DMS114 treated with DMSO at 0.1 percent for 48 hours (cell line): ENCODE data around the gene HOXB9.
A peak's percentile ranks its signal among the peaks of the same experiment; 100 is the strongest.

Experiments used
- DNase-seq: peaks from one replicate; lab custom pipeline; 2025; ENCODE audit not compliant: unreplicated experiment; lab: John Stamatoyannopoulos, UW

HOXB9 gene

GRCh38 chr17:48597778-48598631 is 28.2 kb downstream of the HOXB9 start:
- DNase-seq, result peak; percentile 54

- no peak for DNase-seq
Observed at GRCh38 chr17:48597528-48597777, 28.7 kb downstream of the HOXB9 start.

GRCh38 chr17:48596735-48597527 is 29.2 kb downstream of the HOXB9 start:
- DNase-seq, result no peak

DNA sequence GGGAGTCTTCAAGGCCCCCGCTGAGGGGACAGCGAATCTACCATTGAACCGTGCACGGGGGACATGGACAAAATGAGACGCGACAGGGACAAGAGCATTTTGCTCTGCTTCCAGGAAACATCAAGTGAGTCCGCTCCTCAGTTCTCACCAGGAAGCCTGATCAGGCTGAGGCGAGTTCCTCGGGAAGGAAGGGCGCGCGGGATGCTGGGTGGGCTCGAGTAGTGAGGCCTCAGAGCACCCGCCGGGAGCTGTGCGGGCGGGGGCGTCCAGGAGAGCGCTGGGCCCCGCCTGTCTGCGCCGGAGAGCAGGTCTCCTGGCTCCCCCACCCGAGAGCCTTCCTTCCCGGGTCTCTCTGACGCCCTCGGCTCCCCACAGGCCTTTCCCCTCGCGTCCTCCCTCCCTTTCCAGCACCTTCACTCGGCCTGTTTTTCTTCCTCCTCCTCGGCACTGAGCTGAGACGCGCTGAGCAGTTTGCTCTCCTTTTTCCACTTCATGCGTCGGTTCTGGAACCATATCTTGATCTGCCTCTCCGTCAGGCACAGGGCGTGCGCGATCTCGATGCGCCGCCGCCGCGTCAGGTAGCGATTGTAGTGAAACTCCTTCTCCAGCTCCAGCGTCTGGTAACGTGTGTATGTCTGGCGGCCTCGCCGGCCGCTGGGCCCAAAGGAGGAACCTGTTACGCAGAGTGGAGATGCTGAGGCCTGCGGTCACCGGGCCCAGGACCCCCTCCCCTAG is 30.0 kb downstream of the HOXB9 start:
- DNase-seq, result no peak

DNA sequence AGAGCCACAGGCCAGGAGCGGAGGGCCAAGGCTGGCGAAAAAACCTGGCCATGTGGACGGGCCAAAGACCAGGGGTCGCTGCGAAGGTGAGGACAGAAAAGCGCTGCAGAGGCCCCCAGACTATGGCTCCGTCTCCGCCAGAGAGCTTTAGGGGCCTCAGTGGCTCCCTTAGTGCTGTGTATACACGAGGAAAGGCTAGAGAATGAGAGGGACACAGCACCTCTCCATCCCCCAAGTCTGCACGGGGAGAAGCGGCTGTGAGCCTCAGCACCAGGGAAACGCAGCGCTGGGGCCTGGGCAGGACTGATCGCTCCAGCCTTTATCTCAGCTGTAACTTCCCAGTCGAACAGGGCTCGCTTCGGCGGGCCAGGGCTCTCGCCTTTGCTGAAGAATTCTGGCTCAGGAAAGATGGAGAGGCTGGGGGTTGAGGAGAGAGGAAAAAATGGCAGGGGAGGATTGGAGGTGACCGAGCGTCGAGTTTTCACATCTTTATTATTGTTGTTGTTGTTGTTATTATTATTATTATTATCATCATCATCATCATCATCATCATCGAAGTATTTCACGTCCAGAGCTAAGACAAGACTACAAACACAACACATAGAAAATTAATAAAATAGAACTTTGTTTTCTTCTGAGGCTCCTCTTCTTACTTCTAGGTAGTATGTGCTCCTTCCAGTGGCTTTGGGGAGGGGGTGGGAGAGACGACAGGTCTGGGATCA is 30.7 kb downstream of the HOXB9 start:
- no peak for DNase-seq

- DNase-seq, result no peak
Observed at GRCh38 chr17:48594538-48595277, 31.4 kb downstream of the HOXB9 start.

DNA sequence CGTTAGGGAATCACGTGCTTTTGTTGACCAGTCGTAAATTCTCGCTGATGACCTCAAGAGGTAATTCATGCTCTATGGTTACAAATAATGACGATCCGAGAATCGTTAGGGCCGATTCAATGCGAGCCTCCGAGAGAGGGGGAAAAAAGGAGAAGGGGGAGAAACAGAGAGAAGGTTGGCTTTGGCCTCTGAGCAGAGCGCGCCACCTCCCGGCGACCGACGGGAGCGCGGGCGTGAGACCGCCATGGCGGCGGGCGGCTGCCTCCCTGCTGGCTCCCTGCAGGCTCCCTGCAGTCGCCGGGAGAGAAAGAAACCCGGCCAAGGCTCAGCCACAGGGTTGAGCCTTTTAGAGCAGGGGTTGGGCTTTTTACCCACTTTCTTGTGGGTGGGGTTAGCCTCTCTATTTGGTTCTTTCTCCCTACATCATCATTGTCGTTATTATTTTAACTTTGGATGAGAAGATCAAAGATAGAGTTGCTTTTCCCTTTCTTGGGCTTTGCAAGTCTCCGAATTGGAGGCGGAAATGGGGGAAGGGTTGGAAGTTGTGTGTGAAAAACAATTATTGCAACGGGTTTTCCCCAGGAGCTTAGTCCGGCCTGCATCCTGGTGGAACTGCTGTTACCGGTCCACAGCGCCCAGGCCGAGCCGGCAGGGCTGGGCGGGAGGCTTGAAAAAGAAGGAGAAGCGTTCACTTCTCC is 32.2 kb downstream of the HOXB9 start:
- peak; percentile 63 for DNase-seq

DNA sequence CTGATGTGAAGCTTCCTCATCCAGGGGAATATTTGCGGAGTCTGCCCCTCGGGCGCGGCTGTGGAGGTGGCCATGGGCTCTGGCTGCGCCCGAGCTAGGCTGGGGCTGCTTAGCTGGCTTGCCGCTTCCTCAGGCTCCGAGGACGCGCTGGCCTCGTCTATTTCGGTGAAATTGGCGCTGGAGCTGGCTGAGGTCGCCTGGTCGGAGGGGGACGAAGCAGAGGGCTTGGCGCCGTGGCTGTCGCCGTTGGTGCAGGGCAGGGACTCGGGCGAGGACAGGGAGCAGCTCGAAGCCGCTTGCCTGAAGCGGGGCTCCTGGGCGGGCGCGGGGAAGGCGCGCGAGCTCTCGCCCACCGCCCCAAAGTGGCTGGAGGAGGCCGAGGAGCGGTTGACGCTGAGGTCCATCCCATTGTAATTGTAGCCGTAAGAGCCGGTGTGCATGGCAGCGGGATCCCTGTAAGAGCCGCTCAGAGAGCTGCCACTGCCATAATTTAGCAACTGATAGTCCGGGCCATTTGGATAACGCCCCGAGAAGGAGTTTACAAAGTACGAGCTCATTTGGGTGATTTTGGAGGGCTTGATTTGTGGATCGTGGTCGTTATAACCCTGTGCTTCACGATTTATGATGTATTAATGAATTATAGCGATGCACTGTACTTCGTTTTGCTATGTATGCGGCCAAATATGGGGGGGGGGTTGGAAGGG is 32.9 kb downstream of the HOXB9 start, which contains the start of gene HOXB5:
TSS of gene HOXB5 (minus strand) at position 654 of the 704 bp plus-strand sequence. CDS start at position 557, 97 bp downstream.
- DNase-seq, result peak; percentile 45

DNA sequence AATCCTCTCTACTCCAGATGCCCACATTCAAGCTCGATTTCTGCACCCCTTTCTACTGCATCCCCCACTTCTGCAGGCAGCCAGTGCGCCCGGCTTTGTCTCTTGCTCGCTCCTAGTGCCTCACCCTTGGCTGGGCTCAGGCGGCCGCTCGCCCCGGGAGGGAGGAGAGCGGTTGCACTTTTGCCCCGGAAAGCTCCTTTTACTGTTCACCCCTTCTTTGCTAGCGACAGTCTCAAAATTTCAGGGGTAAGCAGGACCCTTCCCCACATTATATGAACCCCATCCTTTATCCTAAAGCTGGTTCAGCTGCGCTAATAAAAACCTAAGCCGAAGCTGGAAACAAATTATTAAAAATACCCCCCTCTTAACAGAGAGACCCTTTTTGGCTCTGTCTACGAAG is 33.6 kb downstream of the HOXB9 start:
- no peak for DNase-seq

GRCh38 chr17:48592057-48592514 is 34.1 kb downstream of the HOXB9 start:
- DNase-seq, result no peak

GRCh38 chr17:48591255-48592056 is 34.7 kb downstream of the HOXB9 start:
- DNase-seq, result no peak

- DNase-seq, result no peak
Observed at GRCh38 chr17:48590607-48591161, 35.5 kb downstream of the HOXB9 start.

- DNase-seq, result no peak
Observed at GRCh38 chr17:48589831-48590606, 36.1 kb downstream of the HOXB9 start, which contains the start of gene HOXB3. HOXB3 (minus strand) TSS chr17:48590241; CDS start chr17:48552474, 37,767 bp downstream.

DNA sequence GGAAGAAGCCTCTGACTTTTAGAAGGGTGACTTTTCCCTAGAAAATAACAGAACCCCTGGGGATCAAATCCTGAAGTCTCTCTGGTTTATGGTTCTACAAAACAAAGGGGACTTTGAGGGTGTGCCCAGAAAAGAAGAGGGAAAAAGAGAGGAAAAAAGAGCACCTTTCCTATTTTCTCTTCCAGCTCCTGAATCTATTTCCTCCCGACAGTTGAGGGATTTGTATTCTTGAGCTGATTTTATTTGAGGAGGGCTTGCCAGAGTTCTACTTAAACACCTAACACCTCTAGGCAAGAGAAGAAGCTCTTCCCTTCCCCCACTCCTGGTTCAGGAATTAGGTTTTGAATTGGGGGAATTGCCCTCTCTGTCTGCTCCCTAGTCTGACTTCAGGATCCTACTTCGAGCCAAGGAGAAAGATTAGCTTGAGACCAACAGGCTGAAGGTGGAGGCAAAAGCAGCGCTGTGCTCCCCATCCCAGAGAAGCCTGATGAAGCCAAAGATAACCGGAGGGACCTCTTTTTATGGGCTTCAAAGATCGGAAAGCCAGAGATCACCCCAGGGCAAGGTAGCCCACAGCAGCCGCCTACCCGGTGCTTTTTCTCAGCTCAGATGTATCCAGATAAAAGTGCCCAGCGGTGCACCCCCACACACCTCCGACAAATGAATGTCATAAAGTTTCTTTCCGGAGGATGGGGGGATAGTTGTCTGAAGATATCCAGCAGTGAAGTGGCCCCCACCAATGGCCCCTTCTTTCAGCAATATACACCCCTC is 36.9 kb downstream of the HOXB9 start:
- no peak for DNase-seq

DNA sequence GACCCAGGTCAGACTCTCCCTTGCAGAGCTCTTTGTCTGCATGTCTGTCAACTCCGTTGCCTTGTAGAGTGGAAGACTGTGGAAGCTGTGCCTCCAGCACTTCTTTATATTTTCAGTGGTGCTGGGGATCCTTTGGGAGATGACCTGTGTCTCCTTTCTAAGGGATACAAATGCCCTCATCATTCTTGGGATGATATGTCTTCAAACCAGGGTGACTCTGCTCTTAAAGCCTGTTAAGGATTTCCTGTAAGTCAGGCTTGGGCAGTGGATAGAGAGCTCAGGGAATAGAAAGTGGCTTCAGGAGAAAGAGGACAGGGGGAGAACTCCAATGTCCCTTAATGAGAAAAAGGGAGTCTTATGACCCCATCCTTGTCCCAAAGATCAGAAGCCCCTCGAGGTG is 37.6 kb downstream of the HOXB9 start:
- DNase-seq, result no peak

DNA sequence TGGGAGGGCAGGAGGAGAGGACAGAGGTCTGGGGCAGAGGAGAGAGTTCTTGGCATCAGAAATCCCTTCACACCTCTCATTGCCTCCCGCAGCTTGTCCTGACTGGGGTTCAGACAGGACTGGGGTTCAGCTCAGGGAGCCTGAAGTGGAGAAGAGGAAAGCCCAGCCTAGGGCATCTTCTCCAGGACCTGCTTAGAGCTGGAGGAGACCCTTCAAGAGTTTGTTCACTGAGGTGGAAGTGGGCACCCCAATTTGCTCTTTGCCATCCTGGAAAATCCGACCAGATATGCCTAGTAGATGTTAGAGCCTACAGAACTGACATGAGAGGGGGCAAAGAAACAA is 38.1 kb downstream of the HOXB9 start:
- DNase-seq, result no peak
